ENCODE results near the gene POGZ. TPM values are rescaled to one million over a fixed set of nuclear protein-coding genes. Genes with fewer than 3 reads are reported as not detected.

The POGZ gene
- total RNA-seq, 2 donors from 2014 or later, result 94.9 to 105 TPM

DNA sequence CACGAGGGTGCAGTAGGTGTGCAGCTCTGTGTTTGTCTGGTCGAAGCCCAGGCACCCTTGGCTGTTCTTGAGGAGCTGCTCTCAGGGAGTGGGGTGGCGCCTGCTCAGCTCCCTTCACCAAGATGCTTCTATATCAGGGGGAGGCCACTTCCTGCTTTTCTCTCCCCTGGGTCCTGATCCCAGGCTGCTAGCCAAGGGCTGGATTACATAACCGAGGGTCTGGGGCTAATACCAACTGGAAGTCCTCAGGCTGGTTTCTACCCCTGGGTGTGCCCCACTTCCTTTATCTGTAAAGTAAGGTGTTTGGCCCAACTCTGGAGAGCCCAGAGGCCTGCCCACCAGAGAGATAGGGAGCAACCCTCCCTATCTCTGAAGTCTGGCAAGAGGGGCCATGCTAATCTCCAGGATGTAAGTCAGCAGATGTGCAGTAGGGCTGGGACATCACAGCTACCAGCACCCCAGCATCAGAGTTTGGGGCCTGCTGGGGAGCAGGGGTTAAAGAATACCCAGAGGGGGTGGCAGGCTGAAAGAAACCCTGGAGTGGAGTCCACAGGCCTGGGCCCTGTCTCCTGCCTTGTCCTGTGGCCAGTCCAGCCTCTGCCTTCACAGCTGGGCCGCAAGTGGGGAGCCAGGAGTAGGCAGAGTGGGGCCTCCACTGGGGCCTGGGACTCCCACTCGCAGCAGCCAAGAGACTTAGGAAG lies 88.9 kb downstream of the POGZ start:
- H3K27ac Mint-ChIP-seq, result no peak overlapping the region
- H3K4me1 Mint-ChIP-seq, result peaks cover 6% of the 10 kb centered on the region
- DNase-seq, result no peak
- H3K9me3 ChIP-seq (ENCODE audit: control insufficient read depth, low read length, poor library complexity, severe bottlenecking), result no peaks in the 10 kb centered on the region
- ATAC-seq, result no peak
- no peaks in the 10 kb centered on the region for H3K36me3 Mint-ChIP-seq (ENCODE audit: low read depth)
- no peak overlapping the region for H3K4me3 Mint-ChIP-seq
- H3K27me3 Mint-ChIP-seq, result no peaks in the 10 kb centered on the region

- Mint-ChIP-seq H3K27ac (no peak overlapping the region), H3K4me1 (peaks cover 7% of the 10 kb centered on the region), H3K27me3 (no peaks in the 10 kb centered on the region), H3K36me3 (ENCODE audit: low read depth) (no peaks in the 10 kb centered on the region), H3K4me3 (no peak overlapping the region)
- no peaks in the 10 kb centered on the region for H3K9me3 ChIP-seq (ENCODE audit: control insufficient read depth, low read length, poor library complexity, severe bottlenecking)
- no peak for ATAC-seq
- DNase-seq, result no peak
Observed at GRCh38 chr1:151369621-151370048, 89.7 kb downstream of the POGZ start.

DNA sequence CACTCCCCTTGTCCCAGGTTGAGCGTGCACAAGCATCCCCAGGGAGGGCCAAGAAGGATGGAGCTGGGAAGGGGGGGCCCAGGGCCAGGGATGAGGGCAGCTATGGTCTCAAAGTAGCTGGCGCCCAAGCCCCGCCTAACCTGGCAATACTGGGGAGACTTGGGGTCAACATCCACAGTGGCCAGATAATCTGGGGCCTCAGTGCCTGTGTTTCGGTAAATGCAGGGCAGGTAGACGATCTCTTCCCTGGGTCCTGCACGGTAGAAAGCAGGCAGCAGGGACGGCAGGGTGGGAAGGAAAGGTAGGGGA lies 90.0 kb downstream of the POGZ start:
- DNase-seq (no peak), ATAC-seq (no peak)
- H3K4me3 Mint-ChIP-seq, result no peak overlapping the region
- no peaks in the 10 kb centered on the region for H3K9me3 ChIP-seq (ENCODE audit: control insufficient read depth, low read length, poor library complexity, severe bottlenecking)
- no peak overlapping the region for H3K27ac Mint-ChIP-seq
- H3K27me3 Mint-ChIP-seq, result peaks cover 2% of the 10 kb centered on the region
- peaks cover 6% of the 10 kb centered on the region for H3K4me1 Mint-ChIP-seq
- H3K36me3 Mint-ChIP-seq (ENCODE audit: low read depth), result no peaks in the 10 kb centered on the region

DNA sequence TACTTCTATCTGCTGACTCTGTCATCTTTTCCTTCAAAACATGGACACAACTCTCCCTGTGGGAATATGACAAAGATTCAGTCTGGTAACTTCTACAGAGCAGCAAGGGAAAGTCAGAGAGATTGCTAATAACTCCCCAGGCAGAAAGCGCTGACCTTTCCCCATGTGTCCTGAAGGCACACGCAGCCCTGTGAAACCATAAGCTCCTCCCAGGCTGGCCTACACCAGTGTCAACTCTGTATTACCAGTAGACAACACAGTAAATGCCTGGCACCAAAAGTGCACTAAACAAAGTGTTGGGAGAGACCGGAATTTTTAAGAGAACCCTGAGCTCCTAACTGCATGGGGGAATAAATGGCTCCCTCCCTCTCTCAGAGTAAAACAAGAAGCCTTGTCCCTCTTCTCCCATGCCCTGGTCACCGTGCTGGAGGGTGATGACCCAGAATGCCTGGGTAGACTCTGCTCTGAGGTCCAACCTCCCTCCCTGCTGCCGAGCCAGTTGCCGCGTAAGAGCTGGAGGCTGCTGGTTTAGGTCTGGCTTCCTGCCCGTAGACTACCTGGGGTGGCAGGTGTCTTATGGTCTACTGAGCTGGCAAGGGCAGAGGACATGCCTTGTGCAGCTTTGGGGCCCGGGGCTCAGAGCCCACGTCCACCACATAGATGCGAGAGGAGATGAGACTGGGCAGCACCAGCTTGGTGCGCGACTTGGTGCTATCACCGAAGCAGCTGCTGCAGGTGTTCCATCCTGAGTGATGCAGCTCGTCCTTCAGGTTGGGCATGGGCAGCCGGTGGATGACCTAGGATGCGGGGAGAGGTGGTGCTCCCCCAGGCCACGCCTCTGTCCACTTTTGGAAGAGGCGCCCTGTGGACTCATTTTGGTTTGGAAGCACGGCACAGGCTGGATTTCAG lies 90.6 kb downstream of the POGZ start:
- H3K27me3 Mint-ChIP-seq, result peaks cover 8% of the 10 kb centered on the region
- H3K9me3 ChIP-seq (ENCODE audit: control insufficient read depth, low read length, poor library complexity, severe bottlenecking), result no peaks in the 10 kb centered on the region
- H3K36me3 Mint-ChIP-seq (ENCODE audit: low read depth), result no peaks in the 10 kb centered on the region
- DNase-seq, result no peak
- no peak overlapping the region for H3K27ac Mint-ChIP-seq
- H3K4me3 Mint-ChIP-seq, result no peak overlapping the region
- no peak for ATAC-seq
- peaks cover 2% of the 10 kb centered on the region for H3K4me1 Mint-ChIP-seq

- Mint-ChIP-seq H3K4me1 (peaks cover 2% of the 10 kb centered on the region), H3K27me3 (peaks cover 10% of the 10 kb centered on the region), H3K36me3 (ENCODE audit: low read depth) (no peaks in the 10 kb centered on the region), H3K4me3 (no peak overlapping the region), H3K27ac (no peak overlapping the region)
- no peaks in the 10 kb centered on the region for H3K9me3 ChIP-seq (ENCODE audit: control insufficient read depth, low read length, poor library complexity, severe bottlenecking)
- ATAC-seq (no peak), DNase-seq (no peak)
Observed at GRCh38 chr1:151367658-151368392, 91.5 kb downstream of the POGZ start.

GRCh38 chr1:151364996-151365395 lies 94.3 kb downstream of the POGZ start:
- H3K4me3 Mint-ChIP-seq, result no peak overlapping the region
- peaks cover 2% of the 10 kb centered on the region for H3K4me1 Mint-ChIP-seq
- H3K36me3 Mint-ChIP-seq (ENCODE audit: low read depth), result peaks cover 2% of the 10 kb centered on the region
- DNase-seq (no peak), ATAC-seq (no peak)
- H3K27ac Mint-ChIP-seq, result no peak overlapping the region
- no peaks in the 10 kb centered on the region for H3K9me3 ChIP-seq (ENCODE audit: control insufficient read depth, low read length, poor library complexity, severe bottlenecking)
- peaks cover 10% of the 10 kb centered on the region for H3K27me3 Mint-ChIP-seq

- Mint-ChIP-seq H3K27me3 (peaks cover 10% of the 10 kb centered on the region), H3K36me3 (ENCODE audit: low read depth) (peaks cover 2% of the 10 kb centered on the region), H3K27ac (no peak overlapping the region), H3K4me1 (peaks cover 2% of the 10 kb centered on the region), H3K4me3 (no peak overlapping the region)
- DNase-seq, result no peak
- no peak for ATAC-seq
- H3K9me3 ChIP-seq (ENCODE audit: control insufficient read depth, low read length, poor library complexity, severe bottlenecking), result no peaks in the 10 kb centered on the region
Observed at GRCh38 chr1:151362308-151363155, 96.8 kb downstream of the POGZ start.

- Mint-ChIP-seq H3K36me3 (ENCODE audit: low read depth) (peaks cover 2% of the 10 kb centered on the region), H3K27me3 (peaks cover 10% of the 10 kb centered on the region), H3K4me3 (no peak overlapping the region), H3K4me1 (peaks cover 2% of the 10 kb centered on the region), H3K27ac (peak overlapping the region; percentile 0)
- ATAC-seq (no peak), DNase-seq (no peak)
- no peaks in the 10 kb centered on the region for H3K9me3 ChIP-seq (ENCODE audit: control insufficient read depth, low read length, poor library complexity, severe bottlenecking)
Observed at GRCh38 chr1:151361883-151362282, 97.4 kb downstream of the POGZ start.

DNA sequence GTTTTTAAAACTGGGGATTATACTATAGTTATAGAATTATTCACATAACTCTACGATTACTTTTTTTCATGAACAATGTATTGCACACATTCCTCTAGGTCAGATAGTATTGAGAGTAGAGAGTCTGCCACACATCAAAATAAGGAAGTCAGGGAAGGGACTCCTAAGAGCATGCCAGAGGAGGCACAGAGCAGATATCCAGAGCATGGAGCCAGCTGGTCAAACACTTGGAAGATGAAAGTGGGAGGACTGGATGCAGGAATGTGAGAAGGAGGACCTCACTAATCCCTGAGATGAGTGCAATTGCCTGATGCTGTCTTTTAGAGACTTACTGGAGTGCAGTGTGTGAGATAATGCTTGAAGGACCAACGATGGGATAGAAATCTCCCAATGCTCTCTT lies 102.6 kb downstream of the POGZ start:
- Mint-ChIP-seq H3K36me3 (ENCODE audit: low read depth) (no peaks in the 10 kb centered on the region), H3K4me3 (no peak overlapping the region), H3K27ac (no peak overlapping the region), H3K27me3 (no peaks in the 10 kb centered on the region), H3K4me1 (no peaks in the 10 kb centered on the region)
- ATAC-seq (no peak), DNase-seq (no peak)
- H3K9me3 ChIP-seq (ENCODE audit: control insufficient read depth, low read length, poor library complexity, severe bottlenecking), result no peaks in the 10 kb centered on the region

Other genes starting within 250 kb of the POGZ start
- 10 to 100 TPM; 78.4 to 86.0 TPM for gene PSMD4, start 204.8 kb downstream of the POGZ start, total RNA-seq
- 10 to 100 TPM; 25.9 to 33.8 TPM for gene ZNF687, start 177.2 kb downstream of the POGZ start, total RNA-seq
- gene PI4KB, start 132.1 kb downstream of the POGZ start, total RNA-seq, result 10 to 100 TPM; 73.5 to 81.4 TPM
- gene RFX5, start 112.2 kb downstream of the POGZ start, total RNA-seq, result 100 to 1,000 TPM in 1 of 2 donors, 10 to 100 TPM in 1; 81.5 to 105 TPM
- not detected for gene SELENBP1, start 86.8 kb downstream of the POGZ start, total RNA-seq
- 100 to 1,000 TPM; 283 to 299 TPM for gene PSMB4, start 59.9 kb downstream of the POGZ start, total RNA-seq
- gene CGN, start 51.9 kb upstream of the POGZ start, total RNA-seq, result under 1 TPM; 0.60 to 0.75 TPM
- gene TUFT1, start 80.8 kb upstream of the POGZ start, total RNA-seq, result 10 to 100 TPM; 11.4 to 18.2 TPM
- 10 to 100 TPM; 19.6 to 22.8 TPM for gene SNX27, start 152.6 kb upstream of the POGZ start, total RNA-seq